ENCODE results near the gene HELZ2. TPM values are rescaled to one million over a fixed set of nuclear protein-coding genes. Genes with fewer than 3 reads are reported as not detected.

Gene HELZ2
- total RNA-seq, 1 experiment from 2014 or later, result 27.5 TPM

DNA sequence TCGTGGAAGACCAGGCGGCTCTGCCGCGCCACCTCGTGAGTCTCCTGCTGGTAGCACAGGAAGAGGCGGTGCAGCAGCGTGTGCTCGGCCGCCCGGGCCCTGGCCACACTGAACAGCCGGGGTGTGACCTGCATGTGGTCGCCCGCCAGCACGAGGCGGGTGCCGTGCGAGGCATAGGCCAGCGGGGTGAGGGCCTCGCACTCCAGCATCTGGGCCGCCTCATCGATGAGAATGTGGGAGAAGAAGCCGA, 7.0 kb downstream of the HELZ2 start:
- Mint-ChIP-seq H3K27me3 (ENCODE audit: low read depth) (no peaks in the 10 kb centered on the region), H3K27ac (no peak overlapping the region), H3K9me3 (no peaks in the 10 kb centered on the region), H3K4me3 (no peak overlapping the region), H3K4me1 (no peaks in the 10 kb centered on the region), H3K36me3 (no peaks in the 10 kb centered on the region)
- POLR2A ChIA-PET, result no interaction called here
- ATAC-seq, result no peak
- no peak for DNase-seq (ENCODE audit: low spot score)
- TF ChIP-seq, protein P1, sequence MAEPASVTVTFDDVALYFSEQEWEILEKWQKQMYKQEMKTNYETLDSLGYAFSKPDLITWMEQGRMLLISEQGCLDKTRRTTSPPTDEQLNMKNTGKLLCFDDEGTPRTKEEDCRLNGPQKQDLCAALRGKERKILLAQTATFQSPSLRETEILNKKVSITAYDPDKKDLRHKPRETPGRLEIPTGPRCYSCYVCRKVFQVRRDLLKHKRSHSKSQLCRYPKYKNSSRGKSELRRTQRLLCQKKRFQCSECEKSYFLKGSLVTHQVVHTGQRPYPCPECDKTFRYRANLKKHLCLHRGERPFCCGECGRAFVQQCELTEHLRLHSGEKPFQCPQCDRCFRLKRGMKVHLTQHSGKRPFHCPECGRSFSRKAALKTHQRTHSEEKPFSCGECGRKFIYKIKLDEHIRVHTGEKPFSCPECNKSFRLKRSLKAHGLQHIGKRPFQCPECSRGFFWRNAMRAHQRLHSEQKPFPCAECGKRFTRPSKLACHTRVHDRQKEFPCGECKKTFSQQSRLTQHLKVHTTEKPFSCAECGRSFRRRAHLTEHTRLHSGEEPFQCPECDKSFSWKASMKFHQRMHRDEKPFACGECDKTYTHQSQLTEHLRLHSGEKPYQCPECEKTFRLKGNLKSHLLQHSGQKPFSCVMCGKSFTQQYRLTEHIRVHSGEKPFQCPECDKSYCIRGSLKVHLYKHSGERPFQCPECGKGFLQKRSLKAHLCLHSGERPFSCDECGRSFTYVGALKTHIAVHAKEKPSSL (CRISPR knock-in tag; conservative IDR thresholded peaks at IDR 0.05), result no peak
- TF ChIP-seq NR3C1 (CRISPR knock-in tag; conservative IDR thresholded peaks at IDR 0.05; ENCODE audit: low read depth) (no peak), ZNF416 (CRISPR knock-in tag; IDR thresholded peaks at IDR 0.05) (no peak), ATF1 (CRISPR knock-in tag; IDR thresholded peaks at IDR 0.05) (no peak), CREM (CRISPR knock-in tag; IDR thresholded peaks at IDR 0.05) (no peak)
- TF ChIP-seq, protein P2, sequence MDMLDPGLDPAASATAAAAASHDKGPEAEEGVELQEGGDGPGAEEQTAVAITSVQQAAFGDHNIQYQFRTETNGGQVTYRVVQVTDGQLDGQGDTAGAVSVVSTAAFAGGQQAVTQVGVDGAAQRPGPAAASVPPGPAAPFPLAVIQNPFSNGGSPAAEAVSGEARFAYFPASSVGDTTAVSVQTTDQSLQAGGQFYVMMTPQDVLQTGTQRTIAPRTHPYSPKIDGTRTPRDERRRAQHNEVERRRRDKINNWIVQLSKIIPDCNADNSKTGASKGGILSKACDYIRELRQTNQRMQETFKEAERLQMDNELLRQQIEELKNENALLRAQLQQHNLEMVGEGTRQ (CRISPR knock-in tag; IDR thresholded peaks at IDR 0.05), result no peak
- CTCF ChIA-PET, result interaction anchor here (1.3 kb wide), 1 partner anchor 29 kb away, joined by 5 read pairs; no protein-coding TSS in a partner anchor

DNA sequence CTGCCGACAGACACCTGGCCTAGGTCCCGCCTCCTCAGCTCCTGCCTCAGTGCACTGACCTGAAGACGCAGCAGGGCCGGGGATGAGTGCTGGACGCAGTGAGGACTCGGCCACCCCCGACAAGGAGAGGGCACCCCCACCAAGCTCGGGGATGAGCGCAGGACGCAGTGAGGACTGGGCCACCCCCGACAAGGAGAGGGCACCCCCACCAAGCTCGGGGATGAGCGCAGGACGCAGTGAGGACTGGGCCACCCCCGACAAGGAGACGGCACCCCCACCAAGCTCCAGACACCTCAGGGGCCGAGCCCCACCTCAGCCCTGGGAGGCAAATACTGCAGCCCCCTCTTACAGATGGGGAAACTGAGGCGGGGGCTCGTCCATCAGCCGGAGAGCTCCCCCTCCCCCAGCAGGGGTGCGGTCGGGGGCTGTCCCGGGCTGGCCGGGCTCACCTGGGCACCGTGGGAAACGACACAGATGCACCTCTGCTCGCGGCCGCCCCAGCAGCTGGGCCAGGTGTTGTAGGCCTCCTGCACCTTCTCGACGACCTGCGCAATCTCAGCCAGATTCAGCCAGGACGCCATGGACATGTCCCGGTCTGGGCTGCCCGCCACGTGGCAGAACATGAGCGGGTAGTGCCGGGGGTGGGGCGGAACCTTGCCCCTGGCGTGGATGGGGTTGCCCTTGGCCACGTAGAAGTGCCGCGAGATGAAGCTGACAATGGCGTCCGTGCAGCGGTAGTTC, 7.5 kb downstream of the HELZ2 start:
- no peak for ATAC-seq
- CTCF ChIA-PET, result interaction anchor here (1.3 to 1.5 kb wide), 2 partner anchors 28 to 76 kb away, joined by 4 to 5 read pairs; no protein-coding TSS in a partner anchor

More for the DNA sequence above, 7.5 kb downstream of the HELZ2 start:
- POLR2A ChIA-PET, result no interaction called here
- Mint-ChIP-seq H3K27ac (no peak overlapping the region), H3K4me1 (no peaks in the 10 kb centered on the region), H3K4me3 (no peak overlapping the region), H3K9me3 (no peaks in the 10 kb centered on the region), H3K27me3 (ENCODE audit: low read depth) (no peaks in the 10 kb centered on the region), H3K36me3 (no peaks in the 10 kb centered on the region)
- TF ChIP-seq ZNF671 (CRISPR knock-in tag; IDR thresholded peaks at IDR 0.05), result no peak
- no peak for TF ChIP-seq SMAD4 (CRISPR knock-in tag; IDR thresholded peaks at IDR 0.05)
- TF ChIP-seq NFE2L1 (CRISPR knock-in tag; IDR thresholded peaks at IDR 0.05), result no peak
- TF ChIP-seq, protein P3, sequence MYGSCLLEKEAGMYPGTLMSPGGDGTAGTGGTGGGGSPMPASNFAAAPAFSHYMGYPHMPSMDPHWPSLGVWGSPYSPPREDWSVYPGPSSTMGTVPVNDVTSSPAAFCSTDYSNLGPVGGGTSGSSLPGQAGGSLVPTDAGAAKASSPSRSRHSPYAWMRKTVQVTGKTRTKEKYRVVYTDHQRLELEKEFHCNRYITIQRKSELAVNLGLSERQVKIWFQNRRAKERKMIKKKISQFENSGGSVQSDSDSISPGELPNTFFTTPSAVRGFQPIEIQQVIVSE (CRISPR knock-in tag; IDR thresholded peaks at IDR 0.05; ENCODE audit: borderline replicate concordance), result no peak
- TF ChIP-seq, protein P4, sequence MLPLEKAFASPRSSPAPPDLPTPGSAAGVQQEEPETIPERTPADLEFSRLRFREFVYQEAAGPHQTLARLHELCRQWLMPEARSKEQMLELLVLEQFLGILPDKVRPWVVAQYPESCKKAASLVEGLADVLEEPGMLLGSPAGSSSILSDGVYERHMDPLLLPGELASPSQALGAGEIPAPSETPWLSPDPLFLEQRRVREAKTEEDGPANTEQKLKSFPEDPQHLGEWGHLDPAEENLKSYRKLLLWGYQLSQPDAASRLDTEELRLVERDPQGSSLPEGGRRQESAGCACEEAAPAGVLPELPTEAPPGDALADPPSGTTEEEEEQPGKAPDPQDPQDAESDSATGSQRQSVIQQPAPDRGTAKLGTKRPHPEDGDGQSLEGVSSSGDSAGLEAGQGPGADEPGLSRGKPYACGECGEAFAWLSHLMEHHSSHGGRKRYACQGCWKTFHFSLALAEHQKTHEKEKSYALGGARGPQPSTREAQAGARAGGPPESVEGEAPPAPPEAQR (CRISPR knock-in tag; IDR thresholded peaks at IDR 0.05), result no peak
- TF ChIP-seq, protein P5, sequence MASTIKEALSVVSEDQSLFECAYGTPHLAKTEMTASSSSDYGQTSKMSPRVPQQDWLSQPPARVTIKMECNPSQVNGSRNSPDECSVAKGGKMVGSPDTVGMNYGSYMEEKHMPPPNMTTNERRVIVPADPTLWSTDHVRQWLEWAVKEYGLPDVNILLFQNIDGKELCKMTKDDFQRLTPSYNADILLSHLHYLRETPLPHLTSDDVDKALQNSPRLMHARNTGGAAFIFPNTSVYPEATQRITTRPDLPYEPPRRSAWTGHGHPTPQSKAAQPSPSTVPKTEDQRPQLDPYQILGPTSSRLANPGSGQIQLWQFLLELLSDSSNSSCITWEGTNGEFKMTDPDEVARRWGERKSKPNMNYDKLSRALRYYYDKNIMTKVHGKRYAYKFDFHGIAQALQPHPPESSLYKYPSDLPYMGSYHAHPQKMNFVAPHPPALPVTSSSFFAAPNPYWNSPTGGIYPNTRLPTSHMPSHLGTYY (CRISPR knock-in tag; IDR thresholded peaks at IDR 0.05), result no peak
- TF ChIP-seq GTF2I (CRISPR knock-in tag; conservative IDR thresholded peaks at IDR 0.05), result no peak
- TF ChIP-seq, protein P6, sequence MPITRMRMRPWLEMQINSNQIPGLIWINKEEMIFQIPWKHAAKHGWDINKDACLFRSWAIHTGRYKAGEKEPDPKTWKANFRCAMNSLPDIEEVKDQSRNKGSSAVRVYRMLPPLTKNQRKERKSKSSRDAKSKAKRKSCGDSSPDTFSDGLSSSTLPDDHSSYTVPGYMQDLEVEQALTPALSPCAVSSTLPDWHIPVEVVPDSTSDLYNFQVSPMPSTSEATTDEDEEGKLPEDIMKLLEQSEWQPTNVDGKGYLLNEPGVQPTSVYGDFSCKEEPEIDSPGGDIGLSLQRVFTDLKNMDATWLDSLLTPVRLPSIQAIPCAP (CRISPR knock-in tag; IDR thresholded peaks at IDR 0.05), result no peak
- TF ChIP-seq SOX15 (CRISPR knock-in tag; IDR thresholded peaks at IDR 0.05), result no peak
- TF ChIP-seq TCF7 (CRISPR knock-in tag; IDR thresholded peaks at IDR 0.05; ENCODE audit: low read depth), result no peak
- TF ChIP-seq, protein P7, sequence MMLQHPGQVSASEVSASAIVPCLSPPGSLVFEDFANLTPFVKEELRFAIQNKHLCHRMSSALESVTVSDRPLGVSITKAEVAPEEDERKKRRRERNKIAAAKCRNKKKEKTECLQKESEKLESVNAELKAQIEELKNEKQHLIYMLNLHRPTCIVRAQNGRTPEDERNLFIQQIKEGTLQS (CRISPR knock-in tag; conservative IDR thresholded peaks at IDR 0.05), result no peak
- TF ChIP-seq PRRX2 (CRISPR knock-in tag; IDR thresholded peaks at IDR 0.05), result no peak
- no peak for TF ChIP-seq GABPB1 (CRISPR knock-in tag; IDR thresholded peaks at IDR 0.05)
- no peak for TF ChIP-seq ZBTB21 (CRISPR knock-in tag; IDR thresholded peaks at IDR 0.05; ENCODE audit: borderline replicate concordance)
- no peak for DNase-seq (ENCODE audit: low spot score)
